Heart right ventricle (tissue), 16 donors: Measurements from ENCODE around the gene PCBP2. TPM values are rescaled to one million over a fixed set of nuclear protein-coding genes. Genes with fewer than 3 reads are reported as not detected.
"Not testable (repeated sequence)": the region's sequence is repeated elsewhere in the genome, so short reads cannot be mapped to it uniquely, and the experiment has no call there.

Source experiments
- ATAC-seq, 8 donors: fragments of 200-7000 bp; cut with Tn5 transposase; one replicate each; pipeline ENCODE4 v1.9.1; 2020; ENCODE audit warnings: mild to moderate bottlenecking in 8 of 8, moderate library complexity in 8 of 8, moderate number of reproducible peaks in 1 of 8
- DNase-seq, 2 donors: peaks; one replicate each; pipeline ENCODE4 v3.0.0-alpha.2; 2020
- H3K27ac ChIP-seq, 10 donors: fragments of 200-600 bp; sonication (generic) in 2 of 10; one replicate each; pipeline versions ENCODE4 v1.5.0 to v1.8.0; 2020 to 2022; ENCODE audit warnings: mild to moderate bottlenecking in 3 of 10
- H3K27me3 ChIP-seq, 7 donors: fragments of 200-600 bp; one replicate each; pipeline ENCODE4 v1.8.0; 2021 to 2022; ENCODE audit warnings: mild to moderate bottlenecking in 2 of 7
- H3K36me3 ChIP-seq, 9 donors: fragments of 200-600 bp; sonication (generic) in 1 of 9; one replicate each; pipeline versions ENCODE4 v1.5.0 to v1.8.0; 2020 to 2022; ENCODE audit warnings: mild to moderate bottlenecking in 2 of 9
- H3K4me1 ChIP-seq, 9 donors: fragments of 200-600 bp; sonication (generic) in 1 of 9; one replicate each; pipeline versions ENCODE4 v1.5.0 to v1.8.0; 2020 to 2022; ENCODE audit warnings: mild to moderate bottlenecking in 4 of 9
- H3K4me3 ChIP-seq, 10 donors: fragments of 200-600 bp; sonication (generic) in 2 of 10; one replicate each; pipeline versions ENCODE4 v1.5.0 to v1.8.0; 2020 to 2022; ENCODE audit warnings: mild to moderate bottlenecking in 7 of 10, moderate library complexity in 2 of 10
- H3K9me3 ChIP-seq, 11 donors: fragments of 200-600 bp in 10 of 11; sonication (generic) in 2 of 11; one replicate each; pipeline versions ENCODE4 v1.5.0 to v1.8.0; 2013 to 2022; ENCODE audit warnings: mild to moderate bottlenecking in 2 of 11, control low read depth in 1 of 11, moderate library complexity in 1 of 11
- WGBS, 2 donors: extraction: QIAGEN DNeasy Blood & Tissue Kit; methylation state at CpG; one replicate each; pipeline ENCODE4 v1.1.7; 2013; ENCODE audit warnings: inconsistent platforms in 1 of 2; 5-methylcytosine and 5-hydroxymethylcytosine counted together
- intact Hi-C, 10 donors: fragments of 100-400 bp; cut with DNase I; formaldehyde crosslinking; loops; one replicate each; pipeline versions ENCODE4 v1.11.1 to v1.14.2; 2022
- long read RNA-seq, 3 donors: library from polyadenylated mRNA; unstranded; transcript quantifications; one replicate each; pipeline ENCODE4 v2.0.0, GENCODE V29; 2020 to 2021
- polyA plus RNA-seq, 2 donors: library from polyadenylated mRNA; stranded (reverse); fragments of 200-250 nt; gene quantifications; one replicate each; pipeline ENCODE4 v1.2.3, GENCODE V29; 2013
- total RNA-seq, 10 donors: library from RNA; stranded (reverse); fragmentation: NEBNext Ultra II Directional in 3 of 10; extraction: Animal tissue kit (Norgen Biotek cat#: 25700) in 3 of 10; gene quantifications; one replicate each; pipeline versions ENCODE4 v1.2.1 to v1.2.4, GENCODE V29; 2021 to 2023
- TF ChIP-seq, protein P1 (sequence below), 9 donors: fragments of 200-600 bp; sonication (generic) in 2 of 9; IDR thresholded peaks; one replicate each; pipeline versions ENCODE4 v1.5.0 to v1.8.0; 2021 to 2022; ENCODE audit warnings: antibody characterized with exemption in 9 of 9, mild to moderate bottlenecking in 5 of 9, moderate library complexity in 1 of 9
- donor health status: Arrhythmogenic right ventricular cardiomyopathy.
- donor health status: ischemic (EF 13 %, LVEDD 7.1; RV severe dilation, severe dysfunction).
- donor health status: healthy with polysubstance abuse.
- donor health status: DM: no; HTN: yes; CAD: no.
- donor health status: DM: no; HTN: no; CAD: no.
- donor health status: ischemic (EF 25% LVEDD 6.9; RV normal size, moderate dysfunction).
- donor health status: ischemic (EF 25% LVEDD 5.7; RV mildly dilated, moderate dysfunction).
- donor health status: healthy.
- donor health status: DM: yes; HTN: yes; CAD: no.
- donor health status: Ischemic cardiomyopathy.
- donor health status: ischemic (EF 35%, LVEDD 5.7; RV mildly dilated, moderate dysfunction).
- donor health status: nonischemic (EF 11% LVEDD 7.7; RV severe dilation, severe dysfunction).
- donor health status: DM: yes; HTN: yes; CAD: no.
- donor health status: PGD.
- donor health status: ischemic (EF 29% LVEDD 5.4; RV normal size, mild dysfunction).
- donor health status: nonischemic (EF 23%, LVEDD 6.1; RV moderate dilation, normal function).

PCBP2 gene
- 100 to 1,000 TPM; 492 to 579 (median 559) TPM for total RNA-seq
- polyA plus RNA-seq: 100 to 1,000 TPM; 281 to 288 TPM
- long read RNA-seq, donor 1, transcript PCBP2-215 (13 exons, 1,619 nt): minor isoform, 6 of 163 reads
- long read RNA-seq, donor 1, transcript PCBP2-205 (14 exons, 3,077 nt): major isoform, 10 of 163 reads
- long read RNA-seq, donor 1, transcript PCBP2-203 (13 exons, 3,026 nt): minor isoform, 6 of 163 reads
- long read RNA-seq, donor 1, transcript PCBP2-207 (15 exons, 1,457 nt): minor isoform, 6 of 163 reads
- long read RNA-seq, donor 1, partial matches to known transcripts: 79 of 163 reads
- long read RNA-seq, donor 1, other reads (novel, unspliced or antisense): 42 of 163 reads
- long read RNA-seq, donor 2, transcript PCBP2-201 (14 exons, 1,730 nt): minor isoform, 8 of 191 reads
- long read RNA-seq, donor 2, transcript PCBP2-205 (14 exons, 3,077 nt): minor isoform, 7 of 191 reads
- long read RNA-seq, donor 2, transcript PCBP2-215 (13 exons, 1,619 nt): minor isoform, 6 of 191 reads
- long read RNA-seq, donor 2, transcript PCBP2-202 (15 exons, 1,814 nt): major isoform, 10 of 191 reads
- long read RNA-seq, donor 2, partial matches to known transcripts: 93 of 191 reads
- long read RNA-seq, donor 2, other reads (novel, unspliced or antisense): 45 of 191 reads
- long read RNA-seq, donor 3, transcript PCBP2-203 (13 exons, 3,026 nt): minor isoform, 9 of 184 reads
- long read RNA-seq, donor 3, transcript PCBP2-207 (15 exons, 1,457 nt): major isoform, 36 of 184 reads
- long read RNA-seq, donor 3, transcript PCBP2-202 (15 exons, 1,814 nt): minor isoform, 18 of 184 reads
- long read RNA-seq, donor 3, transcript PCBP2-201 (14 exons, 1,730 nt): minor isoform, 17 of 184 reads
- long read RNA-seq, donor 3, partial matches to known transcripts: 17 of 184 reads
- long read RNA-seq, donor 3, other reads (novel, unspliced or antisense): 67 of 184 reads

DNA sequence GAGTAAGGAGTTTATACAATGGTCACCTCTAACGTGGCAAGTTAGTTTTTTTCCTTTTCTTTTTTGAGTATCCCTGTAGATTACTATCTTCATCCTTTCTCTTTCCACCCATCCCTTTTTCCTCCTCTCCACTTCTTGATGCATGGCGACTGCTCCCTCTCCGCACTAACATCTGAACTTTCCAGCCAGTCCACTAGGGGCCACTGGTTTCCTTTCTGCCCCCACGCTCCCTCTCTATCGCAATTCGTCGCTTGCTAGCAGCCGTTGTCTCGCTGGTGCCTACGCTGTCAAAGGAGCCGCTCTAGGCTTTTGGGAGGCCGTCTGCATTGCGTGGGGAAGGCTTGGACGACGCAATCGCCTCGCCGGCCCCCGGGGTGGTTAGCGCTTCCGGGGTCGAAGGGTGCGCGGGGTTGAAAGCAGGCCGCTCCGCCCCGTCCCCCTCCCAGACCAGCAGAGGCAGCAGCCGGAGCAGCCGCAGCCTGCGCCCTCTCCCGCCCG is at the start of gene PCBP2:
PCBP2 (plus strand) TSS at position 442 of the 498 bp plus-strand sequence. CDS start 2,699 bp downstream, outside the sequence.
- intact Hi-C loops: loop anchor here in 7 of 10 donors (1.0 to 10.0 kb wide), 6 partner anchors 10 to 56 kb away; partner anchors contain the start of genes TARBP2 (in 5 of the 7), NPFF (in 2 of the 7) and PRR13 (in 1 of the 7)
- no peaks in the 10 kb centered on the region for H3K9me3 ChIP-seq
- H3K4me1 ChIP-seq: peaks cover 3 to 40% (median 34%) of the 10 kb centered on the region in 9 donors
- peak within 1 kb of the TSS; percentile 44 to 90 (median 68) for H3K4me3 ChIP-seq
- H3K36me3 ChIP-seq: peaks cover 0 to 54% (median 28%) of the 10 kb centered on the region in 9 donors
- ATAC-seq: peak; percentile 96 to 98 (median 98)
- H3K27ac ChIP-seq: peak within 1 kb of the TSS; percentile 72 to 98 (median 93)
- DNase-seq: peak; percentile 97 to 99
- no peaks in the 10 kb centered on the region for H3K27me3 ChIP-seq
- TF ChIP-seq, protein P1, sequence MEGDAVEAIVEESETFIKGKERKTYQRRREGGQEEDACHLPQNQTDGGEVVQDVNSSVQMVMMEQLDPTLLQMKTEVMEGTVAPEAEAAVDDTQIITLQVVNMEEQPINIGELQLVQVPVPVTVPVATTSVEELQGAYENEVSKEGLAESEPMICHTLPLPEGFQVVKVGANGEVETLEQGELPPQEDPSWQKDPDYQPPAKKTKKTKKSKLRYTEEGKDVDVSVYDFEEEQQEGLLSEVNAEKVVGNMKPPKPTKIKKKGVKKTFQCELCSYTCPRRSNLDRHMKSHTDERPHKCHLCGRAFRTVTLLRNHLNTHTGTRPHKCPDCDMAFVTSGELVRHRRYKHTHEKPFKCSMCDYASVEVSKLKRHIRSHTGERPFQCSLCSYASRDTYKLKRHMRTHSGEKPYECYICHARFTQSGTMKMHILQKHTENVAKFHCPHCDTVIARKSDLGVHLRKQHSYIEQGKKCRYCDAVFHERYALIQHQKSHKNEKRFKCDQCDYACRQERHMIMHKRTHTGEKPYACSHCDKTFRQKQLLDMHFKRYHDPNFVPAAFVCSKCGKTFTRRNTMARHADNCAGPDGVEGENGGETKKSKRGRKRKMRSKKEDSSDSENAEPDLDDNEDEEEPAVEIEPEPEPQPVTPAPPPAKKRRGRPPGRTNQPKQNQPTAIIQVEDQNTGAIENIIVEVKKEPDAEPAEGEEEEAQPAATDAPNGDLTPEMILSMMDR (IDR thresholded peaks at IDR 0.05): peak; percentile 68 to 97 (median 87)
- whole genome bisulfite sequencing, 2 donors: 0% methylated on average over 27 to 29 of the region's 32 CpGs

DNA sequence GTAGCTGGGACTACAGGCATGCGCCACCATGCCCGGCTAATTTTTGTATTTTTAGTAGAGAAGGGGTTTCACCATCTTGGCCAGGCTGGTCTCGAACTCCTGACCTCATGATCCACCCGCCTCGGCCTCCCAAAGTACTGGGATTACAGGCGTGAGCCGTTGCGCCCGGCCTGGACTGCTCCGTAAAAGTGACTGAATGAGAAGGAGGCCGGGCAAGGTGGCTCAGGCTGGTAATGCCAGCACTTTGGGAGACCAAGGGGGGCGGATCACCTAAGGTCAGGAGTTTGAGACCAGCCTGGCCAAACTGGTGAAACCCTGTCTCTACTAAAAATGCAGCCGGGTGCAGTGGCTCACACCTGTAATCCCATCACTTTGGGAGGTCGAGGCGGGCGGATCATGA is 49.6 kb upstream of the PCBP2 start:
- intact Hi-C loops, H3K4me3 ChIP-seq, H3K27me3 ChIP-seq, ATAC-seq, H3K27ac ChIP-seq, DNase-seq, H3K9me3 ChIP-seq: not testable (repeated sequence)
- WGBS, 2 donors: 97% methylated on average over 16 of the region's 16 CpGs
- H3K36me3 ChIP-seq: peaks cover 0 to 71% (median 20%) of the 10 kb centered on the region in 9 donors
- H3K4me1 ChIP-seq: peaks cover 0 to 12% (median 0%) of the 10 kb centered on the region in 9 donors

DNA sequence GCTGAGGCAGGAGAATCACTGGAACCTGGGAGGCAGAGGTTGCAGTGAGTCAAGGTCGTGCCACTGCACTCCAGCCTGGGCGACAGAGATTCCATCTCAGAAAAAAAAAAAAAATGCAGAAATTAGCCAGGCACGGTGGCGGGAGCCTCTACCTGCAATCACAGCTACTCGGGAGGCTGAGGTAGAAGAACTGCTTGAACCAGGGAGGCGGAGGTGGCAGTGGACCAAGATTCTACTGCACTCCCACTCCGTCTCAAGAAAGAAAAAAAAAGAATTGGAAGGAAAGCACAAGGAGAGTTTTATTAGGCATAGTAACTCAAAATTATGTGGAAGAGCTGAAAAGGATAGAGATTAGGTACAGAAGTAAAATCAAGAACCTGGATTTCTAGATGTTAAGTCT is 49.0 kb upstream of the PCBP2 start:
- WGBS, 2 donors: 76 to 84% methylated on average over 7 of the region's 7 CpGs
- no peaks in the 10 kb centered on the region for H3K27me3 ChIP-seq
- intact Hi-C loops: no loop called here
- no peak for ATAC-seq
- TF ChIP-seq, protein P1 (IDR thresholded peaks at IDR 0.05): no peak
- H3K9me3 ChIP-seq: no peaks in the 10 kb centered on the region
- H3K27ac ChIP-seq: no peak overlapping the region
- H3K4me3 ChIP-seq: no peak overlapping the region
- peaks cover 0 to 76% (median 25%) of the 10 kb centered on the region in 9 donors for H3K36me3 ChIP-seq
- peaks cover 0 to 8% (median 0%) of the 10 kb centered on the region in 9 donors for H3K4me1 ChIP-seq
- DNase-seq: no peak

DNA sequence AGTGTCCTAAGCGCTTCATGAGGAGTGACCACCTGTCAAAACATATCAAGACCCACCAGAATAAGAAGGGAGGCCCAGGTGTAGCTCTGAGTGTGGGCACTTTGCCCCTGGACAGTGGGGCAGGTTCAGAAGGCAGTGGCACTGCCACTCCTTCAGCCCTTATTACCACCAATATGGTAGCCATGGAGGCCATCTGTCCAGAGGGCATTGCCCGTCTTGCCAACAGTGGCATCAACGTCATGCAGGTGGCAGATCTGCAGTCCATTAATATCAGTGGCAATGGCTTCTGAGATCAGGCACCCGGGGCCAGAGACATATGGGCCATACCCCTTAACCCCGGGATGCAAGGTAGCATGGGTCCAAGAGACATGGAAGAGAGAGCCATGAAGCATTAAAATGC is 41.0 kb upstream of the PCBP2 start:
- DNase-seq: no peak
- intact Hi-C loops: no loop called here
- TF ChIP-seq, protein P1 (IDR thresholded peaks at IDR 0.05): no peak
- 96 to 97% methylated on average over 5 of the region's 5 CpGs for WGBS, 2 donors
- H3K27me3 ChIP-seq: no peaks in the 10 kb centered on the region
- no peak overlapping the region for H3K4me3 ChIP-seq
- H3K4me1 ChIP-seq: peaks cover 15 to 44% (median 37%) of the 10 kb centered on the region in 9 donors
- peaks cover 0 to 81% (median 56%) of the 10 kb centered on the region in 9 donors for H3K36me3 ChIP-seq
- no peaks in the 10 kb centered on the region for H3K9me3 ChIP-seq
- peak overlapping the region in 1 of 10 donors; percentile 1 for H3K27ac ChIP-seq
- no peak for ATAC-seq
